ENCODE data around the gene ZBTB20. TPM values are rescaled to one million over a fixed set of nuclear protein-coding genes. Genes with fewer than 3 reads are reported as not detected.

ZBTB20 gene
- total RNA-seq, 2 donors from 2014 or later = 5.7 to 17.7 TPM

DNA sequence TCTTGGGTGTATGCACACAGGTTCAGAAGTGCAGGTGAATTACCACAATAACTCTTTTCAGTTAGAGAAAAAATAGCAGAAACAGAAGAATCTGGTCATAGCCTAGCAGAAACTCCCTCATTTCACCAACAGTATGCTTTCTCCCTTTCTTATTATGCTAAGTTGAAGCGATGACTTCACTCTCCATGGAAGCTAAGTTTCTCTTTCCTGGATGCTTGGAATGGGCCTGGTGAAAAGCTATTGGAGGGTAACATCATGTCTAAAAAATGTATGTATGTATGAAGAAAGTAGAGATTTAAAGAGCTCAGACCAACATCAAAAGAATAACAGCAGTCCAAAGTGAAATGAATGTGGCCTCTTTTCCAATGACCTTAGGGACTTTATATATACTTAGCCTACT, 707.8 kb downstream of the ZBTB20 start:
- Mint-ChIP-seq H3K4me3 (no peak overlapping the region), H3K36me3 (ENCODE audit: low read depth) (no peaks in the 10 kb centered on the region), H3K9me3 (no peaks in the 10 kb centered on the region), H3K4me1 (no peaks in the 10 kb centered on the region), H3K27me3 (no peaks in the 10 kb centered on the region), H3K27ac (no peak overlapping the region)
- no peak for ATAC-seq (replicated peaks)

DNA sequence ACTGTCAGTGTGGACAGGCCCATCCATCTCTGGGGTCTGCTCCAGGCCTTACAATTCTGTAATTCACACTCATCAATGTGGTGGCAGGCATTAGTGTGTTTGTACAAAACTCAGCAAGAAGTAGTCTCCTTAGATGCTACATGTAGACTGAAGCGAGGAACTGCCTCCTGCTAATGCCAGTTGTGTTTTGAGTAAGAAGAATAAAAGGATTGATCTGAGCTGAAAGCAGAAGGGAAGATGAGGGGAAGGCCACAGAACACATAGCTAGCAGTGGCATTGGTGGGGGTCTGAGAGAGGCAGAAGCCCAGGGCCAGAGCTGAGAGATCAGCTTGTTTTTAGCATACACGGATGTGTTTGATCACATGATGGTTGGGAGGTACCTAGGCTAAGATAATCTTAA, 709.2 kb downstream of the ZBTB20 start:
- H3K9me3 Mint-ChIP-seq = no peaks in the 10 kb centered on the region
- no peak for ATAC-seq (replicated peaks)
- H3K4me3 Mint-ChIP-seq = no peak overlapping the region
- no peaks in the 10 kb centered on the region for H3K4me1 Mint-ChIP-seq
- no peak overlapping the region for H3K27ac Mint-ChIP-seq
- no peaks in the 10 kb centered on the region for H3K27me3 Mint-ChIP-seq
- no peaks in the 10 kb centered on the region for H3K36me3 Mint-ChIP-seq (ENCODE audit: low read depth)

DNA sequence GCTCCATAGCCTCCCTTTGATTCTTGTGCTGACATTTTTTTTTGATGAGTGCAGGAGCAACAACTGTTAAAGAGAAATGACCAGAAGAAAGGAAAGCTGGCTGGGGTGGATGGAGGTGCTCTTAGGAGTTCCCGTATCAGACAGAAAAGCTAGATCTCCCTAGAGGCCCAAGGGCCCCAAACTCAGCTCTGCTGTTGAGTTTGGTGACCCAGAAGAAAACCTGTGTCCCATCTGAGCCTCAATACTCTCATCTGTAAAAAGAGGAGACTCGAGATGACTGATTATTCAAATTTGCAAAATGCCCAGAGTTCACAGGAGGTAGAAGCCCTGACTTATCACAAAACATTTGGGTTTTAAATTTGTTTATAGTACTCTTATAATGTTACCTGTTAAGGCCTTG, 710.9 kb downstream of the ZBTB20 start:
- ATAC-seq (replicated peaks) = no peak
- Mint-ChIP-seq H3K4me1 (no peaks in the 10 kb centered on the region), H3K27ac (no peak overlapping the region), H3K27me3 (no peaks in the 10 kb centered on the region), H3K36me3 (ENCODE audit: low read depth) (no peaks in the 10 kb centered on the region), H3K4me3 (no peak overlapping the region), H3K9me3 (no peaks in the 10 kb centered on the region)

DNA sequence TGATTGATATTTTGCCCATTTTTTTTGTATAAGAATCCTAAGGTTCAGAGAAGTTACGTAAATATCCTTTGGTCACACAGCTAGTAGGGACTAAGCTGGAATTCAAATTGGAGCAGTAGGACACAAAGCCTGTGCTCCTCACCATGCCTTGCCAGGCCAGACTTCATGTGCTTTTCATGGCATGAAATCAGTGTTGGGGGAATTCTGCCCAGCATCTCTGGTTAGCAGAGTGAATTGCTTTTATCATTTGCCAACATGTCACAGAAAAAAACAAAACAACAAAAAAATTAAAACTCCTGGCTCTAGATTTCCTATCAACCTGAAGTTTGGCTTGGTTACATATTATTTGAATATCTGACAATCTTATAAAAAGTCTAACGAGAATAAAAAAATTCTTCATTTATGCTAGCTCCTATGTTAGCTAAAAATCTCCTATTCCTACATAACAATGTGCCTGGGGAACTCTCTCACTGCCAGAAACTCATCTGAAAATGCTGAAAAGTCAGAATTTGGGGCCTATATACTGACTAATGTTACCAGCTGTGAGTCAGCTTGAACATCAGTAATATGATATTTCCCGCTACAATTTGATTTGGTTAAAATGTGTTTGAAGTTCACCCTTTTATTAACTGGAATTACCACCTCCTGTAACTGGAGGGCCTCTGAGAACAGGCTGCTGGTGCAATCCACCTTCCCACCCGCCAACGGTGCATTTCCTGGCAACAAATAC, 711.5 kb downstream of the ZBTB20 start:
- Mint-ChIP-seq H3K4me1 (no peaks in the 10 kb centered on the region), H3K27me3 (no peaks in the 10 kb centered on the region), H3K9me3 (no peaks in the 10 kb centered on the region), H3K27ac (no peak overlapping the region), H3K4me3 (no peak overlapping the region), H3K36me3 (ENCODE audit: low read depth) (no peaks in the 10 kb centered on the region)
- no peak for ATAC-seq (replicated peaks)

DNA sequence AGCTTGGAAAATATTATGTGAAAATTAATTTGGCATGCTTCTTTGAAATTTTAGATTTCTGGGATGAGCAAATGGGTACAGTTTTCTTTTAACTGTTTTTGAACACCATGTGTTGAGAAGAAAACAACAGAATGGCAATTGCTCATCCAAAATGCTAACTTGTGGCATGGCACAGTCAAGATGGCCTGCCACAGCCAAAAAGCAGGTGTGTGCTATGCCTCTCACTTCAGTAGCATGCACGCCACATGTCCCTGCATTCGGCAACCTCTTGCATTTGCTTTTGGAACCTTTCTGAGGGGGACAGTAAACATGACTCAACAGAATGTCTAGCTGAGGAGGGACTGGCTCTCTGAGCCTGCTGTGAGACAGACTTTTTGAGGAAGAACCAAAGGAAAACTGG, 714.8 kb downstream of the ZBTB20 start:
- no peaks in the 10 kb centered on the region for H3K27me3 Mint-ChIP-seq
- no peaks in the 10 kb centered on the region for H3K9me3 Mint-ChIP-seq
- H3K36me3 Mint-ChIP-seq (ENCODE audit: low read depth) = no peaks in the 10 kb centered on the region
- H3K27ac Mint-ChIP-seq = no peak overlapping the region
- no peak overlapping the region for H3K4me3 Mint-ChIP-seq
- ATAC-seq (replicated peaks) = no peak
- no peaks in the 10 kb centered on the region for H3K4me1 Mint-ChIP-seq

DNA sequence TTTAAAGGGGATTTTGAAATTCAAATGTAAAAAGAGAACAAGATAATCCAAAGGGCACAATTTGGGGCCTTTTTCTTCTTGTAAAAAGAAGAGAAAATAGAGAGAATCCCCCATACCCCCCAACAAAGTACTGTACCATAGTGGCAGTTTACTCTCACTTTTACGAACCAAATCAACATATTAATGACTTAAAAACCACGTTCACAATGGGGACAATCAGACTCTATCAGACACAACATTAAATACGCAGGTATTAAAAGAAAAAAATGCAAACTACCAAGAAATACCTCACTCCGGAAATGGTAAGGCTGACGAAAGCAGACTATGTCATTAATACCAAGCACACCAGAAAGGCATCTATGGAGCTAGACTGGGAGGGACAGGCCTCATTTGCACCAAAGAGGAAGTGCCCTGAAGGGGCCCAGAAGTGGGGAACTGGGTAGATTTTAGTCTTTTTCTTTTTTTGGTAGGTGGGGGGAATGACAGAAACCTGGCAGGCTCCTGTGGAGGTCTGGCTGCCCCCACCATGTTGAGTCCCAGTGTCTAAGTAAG, 719.0 kb downstream of the ZBTB20 start:
- no peak for ATAC-seq (replicated peaks)
- Mint-ChIP-seq H3K4me1 (no peaks in the 10 kb centered on the region), H3K4me3 (no peak overlapping the region), H3K27me3 (no peaks in the 10 kb centered on the region), H3K9me3 (no peaks in the 10 kb centered on the region), H3K36me3 (ENCODE audit: low read depth) (no peaks in the 10 kb centered on the region), H3K27ac (no peak overlapping the region)

DNA sequence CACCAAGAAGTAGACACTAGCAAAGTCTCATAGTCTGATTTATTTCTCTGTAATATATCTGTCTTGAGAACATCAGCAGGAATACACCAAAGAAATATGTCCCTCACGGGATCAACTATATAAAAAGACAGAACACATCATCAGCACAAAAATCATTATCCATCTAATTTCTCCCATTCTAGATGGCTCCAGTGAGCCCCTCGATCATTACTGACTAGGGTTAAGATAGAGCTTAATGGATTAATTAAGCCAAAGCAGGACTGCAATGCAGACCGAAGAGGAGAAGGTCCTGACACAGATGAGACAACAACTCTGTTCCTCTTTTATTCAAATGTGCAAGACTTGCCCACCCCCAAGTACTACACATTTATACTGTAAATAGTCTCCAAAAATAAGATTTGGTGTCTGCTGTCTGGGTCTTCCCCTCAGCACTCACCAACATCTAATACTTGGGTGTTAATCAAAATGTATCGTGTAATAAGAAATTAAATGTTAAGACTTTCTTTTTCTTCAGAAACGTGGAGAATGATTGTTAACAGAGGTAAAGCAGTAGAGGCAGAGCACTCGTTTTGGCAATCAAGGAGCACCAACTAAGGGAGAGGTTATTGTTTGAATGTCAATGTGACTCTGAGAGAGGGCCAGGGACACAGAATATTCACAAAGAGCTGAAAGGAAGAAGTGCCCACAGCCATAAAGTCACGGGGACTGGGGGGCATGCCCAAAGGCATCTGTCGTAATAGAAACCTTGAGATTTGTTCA, 719.6 kb downstream of the ZBTB20 start:
- Mint-ChIP-seq H3K4me1 (no peaks in the 10 kb centered on the region), H3K4me3 (no peak overlapping the region), H3K9me3 (no peaks in the 10 kb centered on the region), H3K36me3 (ENCODE audit: low read depth) (no peaks in the 10 kb centered on the region), H3K27ac (no peak overlapping the region), H3K27me3 (no peaks in the 10 kb centered on the region)
- no peak for ATAC-seq (replicated peaks)

DNA sequence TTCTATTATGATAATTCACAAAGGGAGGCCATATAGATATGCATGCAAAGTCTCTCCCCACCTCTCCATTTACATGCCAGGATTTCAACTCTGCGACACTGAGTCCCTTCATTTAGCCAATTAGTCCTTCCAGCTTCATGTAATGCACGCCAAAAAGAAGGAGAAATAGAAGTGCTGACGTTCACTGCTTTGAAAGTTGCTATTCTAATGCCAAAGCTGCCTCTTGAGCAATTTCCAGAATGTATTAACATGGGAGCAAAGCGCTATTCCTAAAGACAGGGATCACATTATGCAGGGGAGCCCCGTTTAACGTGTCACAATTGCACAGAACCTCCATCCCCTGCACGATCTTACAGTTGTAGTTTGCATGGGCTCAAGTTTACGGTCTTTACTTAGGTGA, 722.8 kb downstream of the ZBTB20 start:
- no peak for ATAC-seq (replicated peaks)
- H3K4me3 Mint-ChIP-seq = no peak overlapping the region
- no peak overlapping the region for H3K27ac Mint-ChIP-seq
- no peaks in the 10 kb centered on the region for H3K36me3 Mint-ChIP-seq (ENCODE audit: low read depth)
- H3K27me3 Mint-ChIP-seq = no peaks in the 10 kb centered on the region
- no peaks in the 10 kb centered on the region for H3K9me3 Mint-ChIP-seq
- no peaks in the 10 kb centered on the region for H3K4me1 Mint-ChIP-seq

DNA sequence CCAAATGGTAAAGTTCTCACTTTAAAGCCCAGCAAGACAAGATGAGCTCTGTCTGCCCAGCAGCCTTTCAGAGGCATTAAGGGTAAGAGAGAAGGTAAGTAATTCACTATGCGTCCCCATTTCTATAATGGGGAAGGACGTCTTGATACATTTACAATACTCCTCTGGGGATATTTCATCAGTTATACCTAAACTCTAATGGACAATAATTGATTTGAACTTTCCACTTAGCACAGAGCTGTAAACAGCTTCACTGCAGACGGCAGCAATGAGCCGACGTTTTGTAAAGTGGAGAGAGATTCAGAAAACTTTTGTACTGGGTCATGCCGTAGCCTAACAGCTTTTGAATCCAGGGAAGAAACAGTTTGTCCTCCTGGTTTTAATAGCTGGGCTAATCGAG, 725.9 kb downstream of the ZBTB20 start:
- H3K4me3 Mint-ChIP-seq = no peak overlapping the region
- H3K9me3 Mint-ChIP-seq = no peaks in the 10 kb centered on the region
- peaks cover 21% of the 10 kb centered on the region for H3K4me1 Mint-ChIP-seq
- H3K27me3 Mint-ChIP-seq = no peaks in the 10 kb centered on the region
- no peaks in the 10 kb centered on the region for H3K36me3 Mint-ChIP-seq (ENCODE audit: low read depth)
- ATAC-seq (replicated peaks) = no peak
- no peak overlapping the region for H3K27ac Mint-ChIP-seq

DNA sequence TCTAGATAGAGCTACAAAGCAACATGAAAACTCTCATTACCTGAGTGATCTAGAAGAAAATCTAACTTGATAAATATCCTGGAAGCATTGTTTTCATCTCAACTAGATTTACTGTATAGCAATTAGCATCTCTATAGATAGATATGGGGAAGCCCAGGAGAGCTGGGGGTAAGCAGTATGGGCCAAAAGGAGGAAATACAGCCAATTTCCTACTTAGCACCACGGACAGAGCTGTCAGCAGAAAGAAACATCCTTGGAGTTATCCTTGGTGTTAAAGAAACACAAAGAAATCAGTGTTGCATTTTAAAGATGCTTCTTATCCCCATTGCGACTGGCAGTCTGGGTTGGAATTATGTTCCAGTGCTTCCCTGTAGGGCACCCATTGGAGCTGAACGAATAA, 727.0 kb downstream of the ZBTB20 start:
- Mint-ChIP-seq H3K27me3 (no peaks in the 10 kb centered on the region), H3K4me1 (peaks cover 21% of the 10 kb centered on the region), H3K9me3 (no peaks in the 10 kb centered on the region), H3K27ac (no peak overlapping the region), H3K36me3 (ENCODE audit: low read depth) (no peaks in the 10 kb centered on the region), H3K4me3 (no peak overlapping the region)
- no peak for ATAC-seq (replicated peaks)

DNA sequence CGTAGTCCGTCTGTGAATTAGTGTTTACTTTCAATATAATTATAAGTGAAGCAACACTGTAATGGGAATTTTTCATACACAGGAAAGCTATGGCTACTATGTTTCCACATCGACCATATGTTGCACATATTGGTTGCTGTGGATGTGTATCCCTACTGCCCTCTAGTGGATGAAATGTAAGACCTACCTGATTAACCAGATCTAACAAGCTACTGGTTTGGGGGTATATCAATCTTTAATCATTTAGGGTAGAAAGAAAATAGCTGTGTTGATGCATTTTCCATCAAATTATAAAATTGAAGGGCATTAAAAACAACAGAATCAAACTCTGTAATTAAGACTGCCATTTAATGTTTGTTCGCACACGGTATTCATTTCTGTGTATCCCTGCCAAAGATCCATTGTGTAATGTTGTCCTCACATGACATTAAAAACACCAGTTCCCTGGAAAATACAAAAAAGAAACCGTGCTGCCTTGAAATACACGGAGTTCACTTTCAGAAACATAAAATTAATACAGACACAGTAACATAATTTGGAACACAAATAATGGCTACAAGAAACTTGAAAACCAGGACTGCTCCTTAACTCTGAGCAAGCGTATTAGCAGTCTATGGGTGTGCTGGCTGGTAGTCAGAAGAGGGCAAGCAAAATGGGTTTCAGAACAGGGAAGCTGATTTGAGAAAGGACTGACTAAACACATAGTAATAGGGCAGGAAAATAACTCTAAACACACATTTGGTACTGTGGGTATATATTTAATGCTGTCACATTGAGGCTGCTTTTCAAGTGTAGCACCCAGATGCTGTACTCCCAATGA, 728.2 kb downstream of the ZBTB20 start:
- peak; percentile 68 for ATAC-seq (replicated peaks)
- Mint-ChIP-seq H3K9me3 (no peaks in the 10 kb centered on the region), H3K27me3 (no peaks in the 10 kb centered on the region), H3K4me3 (peak overlapping the region; percentile 61), H3K36me3 (ENCODE audit: low read depth) (no peaks in the 10 kb centered on the region), H3K27ac (peak overlapping the region; percentile 88), H3K4me1 (peaks cover 21% of the 10 kb centered on the region)

DNA sequence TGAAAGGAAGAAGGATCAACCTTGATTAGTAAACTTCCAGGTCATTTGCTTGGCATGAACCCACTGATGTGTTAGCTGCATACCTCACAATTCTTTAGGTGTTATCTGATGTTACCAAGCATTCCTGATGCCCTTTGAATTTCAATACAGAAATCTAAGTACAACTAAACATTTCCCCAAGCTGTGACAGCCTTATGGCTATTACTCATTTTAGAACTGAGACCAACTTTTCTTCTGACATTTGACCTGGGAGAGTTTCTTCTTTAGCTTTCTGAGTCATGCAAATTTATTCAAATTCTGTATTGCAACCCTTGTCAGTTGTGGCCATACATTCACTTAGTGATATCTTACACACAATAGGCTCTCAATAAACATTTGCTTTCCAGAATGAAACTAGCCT, 729.0 kb downstream of the ZBTB20 start:
- H3K9me3 Mint-ChIP-seq = no peaks in the 10 kb centered on the region
- H3K27ac Mint-ChIP-seq = peak overlapping the region; percentile 88
- H3K27me3 Mint-ChIP-seq = no peaks in the 10 kb centered on the region
- peaks cover 21% of the 10 kb centered on the region for H3K4me1 Mint-ChIP-seq
- no peaks in the 10 kb centered on the region for H3K36me3 Mint-ChIP-seq (ENCODE audit: low read depth)
- H3K4me3 Mint-ChIP-seq = peak overlapping the region; percentile 61
- peak; percentile 94 for ATAC-seq (replicated peaks)

DNA sequence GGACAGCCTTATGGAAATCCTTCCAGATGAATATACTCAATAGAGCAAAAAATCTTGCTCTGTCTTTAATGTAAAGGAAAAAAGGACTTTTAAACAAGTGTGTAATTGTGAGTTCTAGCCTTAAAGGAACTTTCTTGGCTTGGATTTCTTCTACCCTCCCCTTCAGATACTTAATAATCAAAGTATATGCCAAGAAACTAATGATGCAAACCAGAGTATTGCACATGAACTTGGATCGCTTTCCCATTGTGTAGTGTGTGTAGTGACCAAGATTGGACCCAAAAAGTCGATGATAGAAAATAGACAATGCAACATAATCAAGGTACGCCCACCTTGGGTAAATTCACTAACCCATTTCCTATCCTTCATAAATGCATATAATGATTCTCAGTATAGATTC, 729.4 kb downstream of the ZBTB20 start:
- peak overlapping the region; percentile 88 for H3K27ac Mint-ChIP-seq
- peaks cover 24% of the 10 kb centered on the region for H3K4me1 Mint-ChIP-seq
- H3K27me3 Mint-ChIP-seq = no peaks in the 10 kb centered on the region
- ATAC-seq (replicated peaks) = no peak
- H3K9me3 Mint-ChIP-seq = no peaks in the 10 kb centered on the region
- peak overlapping the region; percentile 61 for H3K4me3 Mint-ChIP-seq
- no peaks in the 10 kb centered on the region for H3K36me3 Mint-ChIP-seq (ENCODE audit: low read depth)

DNA sequence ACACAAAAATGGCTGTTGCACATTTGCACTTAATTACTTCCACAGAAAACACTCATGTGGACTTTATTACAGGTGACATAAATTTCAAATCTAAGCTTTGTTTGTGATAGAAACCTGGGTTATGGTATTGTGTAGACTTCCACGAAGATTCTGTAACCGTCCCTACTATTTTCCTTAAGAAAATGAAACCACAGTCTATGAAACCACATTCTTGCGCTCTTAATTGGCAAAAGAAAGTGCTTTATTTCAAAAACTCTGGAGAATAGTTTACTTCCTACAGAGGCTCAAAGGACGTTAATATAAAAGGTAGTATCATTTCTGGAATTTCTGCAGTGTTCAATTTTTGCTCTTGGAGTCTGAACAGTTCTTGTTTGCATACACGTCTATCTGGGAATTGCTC, 729.8 kb downstream of the ZBTB20 start:
- Mint-ChIP-seq H3K9me3 (no peaks in the 10 kb centered on the region), H3K4me1 (peaks cover 27% of the 10 kb centered on the region), H3K27ac (peak overlapping the region; percentile 88), H3K36me3 (ENCODE audit: low read depth) (no peaks in the 10 kb centered on the region), H3K4me3 (peak overlapping the region; percentile 61), H3K27me3 (no peaks in the 10 kb centered on the region)
- no peak for ATAC-seq (replicated peaks)
